Testis (tissue), 3 donors: ENCODE results near the gene HOXA2. TPM values are rescaled to one million over a fixed set of nuclear protein-coding genes. Genes with fewer than 3 reads are reported as not detected.

Experiments used
- DNase-seq: peaks from one replicate; pipeline ENCODE4 v3.0.0-alpha.2; 2019
- H3K27ac ChIP-seq, 2 donors: fragments of 200-600 bp; sonication (generic); one replicate each; pipeline ENCODE4 v1.5.1; 2019
- H3K27me3 ChIP-seq: fragments of 200-600 bp; sonication (generic); one replicate; pipeline ENCODE4 v1.5.1; 2019
- H3K36me3 ChIP-seq: fragments of 200-600 bp; sonication (generic); one replicate; pipeline ENCODE4 v1.5.1; 2017; ENCODE audit warnings: low read depth; ENCODE audit errors: missing control alignments
- H3K4me1 ChIP-seq: fragments of 200-600 bp; sonication (generic); one replicate; pipeline ENCODE4 v1.5.1; 2019
- H3K4me3 ChIP-seq, 2 donors: fragments of 200-600 bp; sonication (generic); one replicate each; pipeline ENCODE4 v1.5.1; 2017 to 2019
- H3K9me3 ChIP-seq: fragments of 200-600 bp; sonication (generic); one replicate; pipeline ENCODE4 v1.5.1; 2017
- POLR2A ChIP-seq: fragments of 450-650 bp; IDR thresholded peaks from one replicate; pipeline ENCODE4 v1.6.1; 2017; ENCODE audit warnings: antibody characterized with exemption, mild to moderate bottlenecking, moderate library complexity
- WGBS, 2 donors: methylation state at CpG; one replicate each; pipeline ENCODE4 v1.1.5; 2018; 5-methylcytosine and 5-hydroxymethylcytosine counted together
- intact Hi-C: fragments of 100-400 bp; cut with DNase I; formaldehyde crosslinking; loops from one replicate; pipeline ENCODE4 v1.15.1; 2023; ENCODE audit warnings: low total_unique reads
- polyA plus RNA-seq: library from polyadenylated mRNA; stranded (reverse); fragments of 350-450 nt; fragmentation: Illumina TruSeq; extraction: RNeasy Lipid Tissue Mini Kit (QIAGEN cat#74804); gene quantifications from one replicate; pipeline ENCODE4 v1.2.3, GENCODE V29; 2014; ENCODE audit warnings: low read depth, low replicate concordance; ENCODE audit not compliant: insufficient read depth
- total RNA-seq, 2 donors: library from RNA; depleted of rRNA; stranded (reverse); fragments of >200 nt; gene quantifications; one replicate each; pipeline ENCODE4 v1.2.3, GENCODE V29; 2016
- TF ChIP-seq, protein P1 (sequence below), 3 experiments: fragments of 450-650 bp in 2 of 3; fragments of 200-600 bp in 1 of 3; sonication (generic) in 1 of 3; IDR thresholded peaks; one replicate each; pipeline ENCODE4 v1.5.1; 2016 to 2019; ENCODE audit warnings: antibody characterized with exemption in 3 of 3, mild to moderate bottlenecking in 2 of 3, moderate library complexity in 1 of 3

Gene HOXA2
- total and polyA plus RNA-seq, 3 donors from 2014 or later, result 0.31 to 0.32 TPM; not detected in 1

DNA sequence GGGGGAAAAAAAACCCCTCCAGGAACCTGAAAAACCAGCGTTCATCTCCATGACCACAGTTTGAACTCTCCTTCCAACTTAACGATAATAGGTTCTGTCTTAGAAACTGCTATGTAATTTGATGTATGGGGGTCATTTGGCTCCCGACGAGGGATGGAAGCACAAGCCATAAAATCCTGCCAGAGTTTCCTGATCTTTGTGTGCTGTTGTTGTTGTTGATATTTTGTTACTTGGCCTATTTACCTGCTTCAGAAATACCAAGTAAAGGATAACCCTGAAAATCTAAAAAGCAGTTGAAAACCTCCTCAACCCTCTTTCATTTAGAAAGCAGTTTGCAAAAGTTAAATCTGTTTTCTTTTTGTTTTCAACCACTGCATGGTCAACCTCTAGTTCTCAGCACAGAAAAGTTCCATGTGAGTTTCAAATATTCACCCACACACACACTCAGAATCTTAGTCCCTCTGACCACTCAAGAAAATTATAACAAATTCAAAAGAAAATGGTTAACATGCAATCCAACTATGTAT lies 9.3 kb upstream of the HOXA2 start:
- 21 to 34% methylated on average over 4 of the region's 4 CpGs for WGBS, 2 donors
- H3K4me1 ChIP-seq, result no peaks in the 10 kb centered on the region

GRCh38 chr7:27111042-27111750 lies 8.7 kb upstream of the HOXA2 start:
- Histone ChIP-seq H3K4me1 (no peaks in the 10 kb centered on the region), H3K9me3 (no peaks in the 10 kb centered on the region), H3K27ac (no peak overlapping the region), H3K36me3 (no peaks in the 10 kb centered on the region), H3K4me3 (no peak overlapping the region), H3K27me3 (no peaks in the 10 kb centered on the region)
- whole genome bisulfite sequencing, 2 donors, result 35 to 44% methylated on average over 5 to 6 of the region's 6 CpGs
- no peak for DNase-seq
- TF ChIP-seq, protein P1, sequence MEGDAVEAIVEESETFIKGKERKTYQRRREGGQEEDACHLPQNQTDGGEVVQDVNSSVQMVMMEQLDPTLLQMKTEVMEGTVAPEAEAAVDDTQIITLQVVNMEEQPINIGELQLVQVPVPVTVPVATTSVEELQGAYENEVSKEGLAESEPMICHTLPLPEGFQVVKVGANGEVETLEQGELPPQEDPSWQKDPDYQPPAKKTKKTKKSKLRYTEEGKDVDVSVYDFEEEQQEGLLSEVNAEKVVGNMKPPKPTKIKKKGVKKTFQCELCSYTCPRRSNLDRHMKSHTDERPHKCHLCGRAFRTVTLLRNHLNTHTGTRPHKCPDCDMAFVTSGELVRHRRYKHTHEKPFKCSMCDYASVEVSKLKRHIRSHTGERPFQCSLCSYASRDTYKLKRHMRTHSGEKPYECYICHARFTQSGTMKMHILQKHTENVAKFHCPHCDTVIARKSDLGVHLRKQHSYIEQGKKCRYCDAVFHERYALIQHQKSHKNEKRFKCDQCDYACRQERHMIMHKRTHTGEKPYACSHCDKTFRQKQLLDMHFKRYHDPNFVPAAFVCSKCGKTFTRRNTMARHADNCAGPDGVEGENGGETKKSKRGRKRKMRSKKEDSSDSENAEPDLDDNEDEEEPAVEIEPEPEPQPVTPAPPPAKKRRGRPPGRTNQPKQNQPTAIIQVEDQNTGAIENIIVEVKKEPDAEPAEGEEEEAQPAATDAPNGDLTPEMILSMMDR (IDR thresholded peaks at IDR 0.05), result no peak
- no peak for TF ChIP-seq POLR2A
- intact Hi-C loops, result no loop called here

More for the DNA sequence above, 9.3 kb upstream of the HOXA2 start:
- intact Hi-C loops, result no loop called here
- no peak overlapping the region for H3K4me3 ChIP-seq
- no peak for DNase-seq
- no peaks in the 10 kb centered on the region for H3K36me3 ChIP-seq
- no peak overlapping the region for H3K27ac ChIP-seq
- no peaks in the 10 kb centered on the region for H3K9me3 ChIP-seq
- no peak for TF ChIP-seq POLR2A
- TF ChIP-seq, protein P1 (IDR thresholded peaks at IDR 0.05), result no peak
- H3K27me3 ChIP-seq, result no peaks in the 10 kb centered on the region

DNA sequence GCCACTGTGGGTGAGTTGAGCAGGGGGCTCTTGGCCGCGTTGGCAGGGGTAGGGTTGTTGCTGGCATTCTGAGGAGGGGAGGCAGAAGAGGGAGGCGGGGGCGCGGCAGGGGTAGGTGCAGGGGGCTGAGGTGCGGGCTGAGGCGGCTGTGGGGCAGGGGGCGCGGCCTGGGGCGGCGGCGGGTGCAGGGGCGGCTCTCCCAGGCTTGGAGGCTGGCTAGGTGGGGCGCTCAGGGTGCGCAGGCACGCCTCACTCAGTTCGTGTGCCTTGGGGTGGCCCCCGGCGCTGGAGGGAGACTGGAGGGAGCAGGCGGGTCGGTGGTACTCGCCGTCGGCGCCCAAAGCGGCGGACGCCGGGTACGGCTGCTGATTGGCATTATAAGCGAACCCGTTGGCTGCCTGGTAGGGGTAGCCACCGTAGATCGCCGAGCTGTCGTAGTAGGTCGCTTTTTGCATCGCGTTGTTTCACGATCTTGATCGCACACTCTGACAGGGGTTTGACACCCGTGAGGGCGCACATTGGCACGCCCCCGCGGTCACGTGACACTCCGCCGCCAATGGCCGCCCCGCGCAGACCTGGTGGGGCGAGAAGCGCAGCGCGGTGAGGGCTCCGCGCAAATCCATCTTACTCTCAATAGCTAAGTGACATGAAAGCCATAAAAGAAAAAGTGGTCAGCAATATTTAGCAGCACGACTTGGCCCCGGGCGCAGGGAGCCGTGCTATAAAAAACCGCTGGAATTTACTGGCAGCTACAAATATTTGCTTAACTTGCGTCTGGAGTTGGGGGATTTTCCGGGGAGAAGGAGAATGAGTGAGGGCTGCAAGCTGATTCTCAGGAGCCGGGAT lies 7.9 kb upstream of the HOXA2 start:
- H3K9me3 ChIP-seq, result no peaks in the 10 kb centered on the region

DNA sequence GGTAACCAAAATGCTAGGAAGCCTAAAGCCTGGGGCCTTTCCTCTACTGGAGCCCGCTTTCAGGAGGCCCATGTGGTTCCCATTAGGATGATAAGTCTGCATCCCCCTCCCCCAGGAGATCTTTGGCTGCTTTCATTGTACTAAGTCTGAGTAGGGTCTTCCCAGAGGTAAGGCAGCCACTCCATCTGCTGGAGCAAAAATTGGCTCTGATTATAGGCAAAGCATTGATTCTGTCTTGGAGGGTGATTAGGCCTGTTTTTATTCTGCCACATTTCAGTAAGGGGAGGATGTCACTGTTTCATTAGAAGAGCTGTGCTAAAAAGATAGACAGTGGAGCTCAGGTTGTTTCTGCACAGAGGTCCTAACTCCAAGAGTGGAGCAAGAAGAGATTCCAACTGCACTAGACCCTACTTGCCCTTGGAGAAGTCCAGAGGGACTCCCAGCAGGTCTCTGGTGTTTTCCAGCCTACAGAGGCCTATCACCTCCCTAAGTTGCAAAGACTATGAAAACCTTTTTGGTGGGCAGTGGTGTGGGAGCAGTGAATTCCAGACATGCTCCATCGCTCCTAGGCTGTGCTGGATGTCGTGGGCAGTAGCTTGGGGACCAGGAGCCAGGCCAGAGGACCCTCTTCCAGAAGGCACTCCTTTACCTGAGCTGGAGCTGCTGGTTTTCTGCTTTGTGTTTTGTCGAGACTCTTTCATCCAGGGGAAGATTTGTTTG lies 7.1 kb upstream of the HOXA2 start:
- Histone ChIP-seq H3K27ac (no peak overlapping the region), H3K9me3 (no peaks in the 10 kb centered on the region), H3K4me1 (no peaks in the 10 kb centered on the region), H3K36me3 (no peaks in the 10 kb centered on the region), H3K4me3 (no peak overlapping the region), H3K27me3 (no peaks in the 10 kb centered on the region)
- no peak for DNase-seq
- 64 to 75% methylated on average over 4 of the region's 4 CpGs for WGBS, 2 donors
- TF ChIP-seq, protein P1 (IDR thresholded peaks at IDR 0.05), result no peak
- TF ChIP-seq POLR2A, result no peak
- intact Hi-C loops, result no loop called here

More for the DNA sequence above, 7.9 kb upstream of the HOXA2 start:
- intact Hi-C loops, result no loop called here
- 15 to 18% methylated on average over 23 to 66 of the region's 66 CpGs for WGBS, 2 donors
- peak overlapping the region; percentile 8 to 21 for H3K4me3 ChIP-seq
- no peaks in the 10 kb centered on the region for H3K4me1 ChIP-seq
- H3K27ac ChIP-seq, result no peak overlapping the region
- TF ChIP-seq POLR2A, result no peak
- TF ChIP-seq, protein P1 (IDR thresholded peaks at IDR 0.05), result no peak
- H3K27me3 ChIP-seq, result no peaks in the 10 kb centered on the region
- peak; percentile 60 for DNase-seq
- no peaks in the 10 kb centered on the region for H3K36me3 ChIP-seq
